NCI-H2196 treated with DMSO at 0.1 percent for 48 hours (cell line): ENCODE results near the gene KCNJ2.

Experiments
- DNase-seq: peaks from one replicate; lab custom pipeline; 2025; ENCODE audit not compliant: unreplicated experiment; lab: John Stamatoyannopoulos, UW

Gene KCNJ2

DNA sequence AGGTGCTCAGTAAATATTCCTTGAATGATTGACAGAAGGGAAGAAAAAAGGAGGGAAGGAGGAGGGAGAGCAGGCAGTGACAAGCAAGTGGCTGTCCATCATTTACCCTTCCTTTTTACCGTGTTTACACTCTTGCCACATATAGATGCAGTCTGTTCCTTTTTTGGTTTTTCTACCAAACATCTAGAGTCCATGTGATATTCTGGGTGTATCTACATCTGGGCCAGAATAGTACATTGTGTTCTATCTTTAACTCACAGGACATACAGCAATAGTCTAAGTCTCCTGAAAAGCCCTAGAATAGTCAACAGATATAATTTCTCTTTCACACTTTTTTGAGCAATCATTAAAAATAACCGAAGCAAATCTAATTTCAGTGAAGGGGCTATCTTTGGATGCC lies 33.5 kb downstream of the KCNJ2 start:
- no peak for DNase-seq

DNA sequence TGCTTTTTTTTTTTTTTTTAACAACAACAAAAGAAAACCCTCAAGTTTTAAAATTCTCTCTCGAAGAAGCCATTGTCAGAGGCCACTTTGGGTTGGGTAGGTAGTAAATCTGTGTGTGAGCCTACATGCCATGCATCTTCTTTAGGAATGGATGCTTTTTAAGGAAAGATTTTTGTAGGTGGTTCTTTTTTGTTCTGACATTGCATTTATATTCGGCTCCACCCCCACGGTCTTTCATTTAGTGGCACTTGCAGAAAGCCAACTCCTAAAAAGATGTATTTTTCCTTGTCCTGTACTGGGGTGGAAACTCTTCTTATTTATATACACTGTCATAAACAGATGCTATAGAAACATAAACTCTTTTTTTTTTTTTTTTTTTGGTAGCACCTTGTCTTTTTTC lies 35.1 kb downstream of the KCNJ2 start:
- DNase-seq = no peak

- no peak for DNase-seq
Measured at GRCh38 chr17:70205401-70205800, 36.1 kb downstream of the KCNJ2 start.

- DNase-seq = no peak
Measured at GRCh38 chr17:70206361-70207010, 37.2 kb downstream of the KCNJ2 start.

- no peak for DNase-seq
Measured at GRCh38 chr17:70207184-70207583, 37.9 kb downstream of the KCNJ2 start.

- DNase-seq = no peak
Measured at GRCh38 chr17:70208080-70208794, 38.9 kb downstream of the KCNJ2 start.

DNA sequence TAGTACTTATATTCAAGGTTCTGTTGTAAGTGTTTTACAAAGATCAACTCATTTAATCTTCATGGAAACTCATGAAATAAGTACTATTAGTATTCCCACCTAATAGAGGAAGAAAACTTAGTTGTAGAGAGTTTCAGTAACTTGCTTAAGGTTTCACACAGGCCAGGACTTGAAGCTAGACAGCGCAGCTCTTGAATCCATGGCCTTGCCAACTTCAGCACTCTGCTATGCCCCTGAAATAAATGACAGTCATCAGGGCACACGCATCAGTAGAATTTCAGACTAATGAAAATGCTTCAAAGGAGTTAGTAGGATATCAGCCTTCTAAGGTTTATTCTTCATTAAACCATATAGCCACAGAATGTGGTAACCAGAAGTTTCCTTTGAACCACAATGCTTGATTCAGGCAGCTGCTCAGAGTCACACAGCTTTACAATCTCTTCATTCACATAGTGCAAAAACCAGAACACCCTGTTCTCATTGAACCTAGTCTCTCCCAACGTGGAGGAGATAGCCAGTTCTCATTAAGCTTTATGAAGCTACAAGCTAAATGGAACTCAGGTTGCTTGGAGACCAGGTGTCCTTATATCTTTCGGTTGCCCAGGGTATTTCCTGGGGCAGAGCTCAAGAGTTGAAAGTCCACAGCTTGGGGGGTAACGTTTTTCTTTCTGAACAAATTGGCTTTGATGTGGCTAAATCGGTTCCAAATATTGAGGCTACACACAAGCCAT lies 39.7 kb downstream of the KCNJ2 start:
- no peak for DNase-seq

- DNase-seq = no peak
Measured at GRCh38 chr17:70215656-70216055, 46.3 kb downstream of the KCNJ2 start.

- no peak for DNase-seq
Measured at GRCh38 chr17:70217571-70217970, 48.2 kb downstream of the KCNJ2 start.

GRCh38 chr17:70225276-70225675 lies 55.9 kb downstream of the KCNJ2 start:
- no peak for DNase-seq
